Endodermal cell (in vitro differentiated cells): ENCODE measurements around the gene ZNF224. TPM values are rescaled to one million over a fixed set of nuclear protein-coding genes. Genes with fewer than 3 reads are reported as not detected.
A peak's percentile ranks its signal among the peaks of the same experiment; 100 is the strongest.

Experiments used
- DNase-seq: peaks from one replicate; pipeline ENCODE4 v3.0.0-alpha.2; 2017
- H3K27ac ChIP-seq: 2 replicates; pipeline ENCODE4 v1.5.1; 2013; ENCODE audit warnings: mild to moderate bottlenecking, low read depth, low read length, moderate library complexity
- H3K27me3 ChIP-seq: 2 replicates; pipeline ENCODE4 v1.6.1; 2013; ENCODE audit warnings: mild to moderate bottlenecking, low read length, moderate library complexity; ENCODE audit not compliant: insufficient read depth, control insufficient read depth, poor library complexity, severe bottlenecking
- H3K36me3 ChIP-seq: 2 replicates; pipeline ENCODE4 v1.7.0; 2013; ENCODE audit warnings: mild to moderate bottlenecking, low read length, moderate library complexity; ENCODE audit not compliant: control insufficient read depth, insufficient read depth
- H3K4me1 ChIP-seq: one replicate; pipeline ENCODE4 v1.7.0; 2013; ENCODE audit warnings: low read length; ENCODE audit not compliant: control insufficient read depth, insufficient read depth
- H3K4me3 ChIP-seq: 2 replicates; pipeline ENCODE4 v1.5.1; 2013; ENCODE audit warnings: mild to moderate bottlenecking, low read length, moderate library complexity
- H3K9ac ChIP-seq: 2 replicates; pipeline ENCODE4 v1.6.1; 2013; ENCODE audit warnings: mild to moderate bottlenecking, low read length, moderate library complexity; ENCODE audit not compliant: poor library complexity, severe bottlenecking; ENCODE audit errors: extremely low read depth
- H3K9me3 ChIP-seq: 2 replicates; pipeline ENCODE4 v1.6.1; 2013; ENCODE audit warnings: mild to moderate bottlenecking, low read length, moderate library complexity; ENCODE audit not compliant: control insufficient read depth
- H3K27ac Mint-ChIP-seq: 2 replicates; pipeline ENCODE4 v1.8.0; 2020; ENCODE audit warnings: mixed read lengths
- H3K27me3 Mint-ChIP-seq: 2 replicates; pipeline ENCODE4 v1.8.0; 2021; ENCODE audit warnings: mild to moderate bottlenecking, mixed read lengths; ENCODE audit not compliant: insufficient read depth
- H3K36me3 Mint-ChIP-seq: 2 replicates; pipeline ENCODE4 v1.8.0; 2020; ENCODE audit warnings: low read depth, mixed read lengths
- H3K4me1 Mint-ChIP-seq: 2 replicates; pipeline ENCODE4 v1.8.0; 2020; ENCODE audit warnings: mixed read lengths
- H3K4me3 Mint-ChIP-seq: 2 replicates; pipeline ENCODE4 v1.8.0; 2020; ENCODE audit warnings: mild to moderate bottlenecking, moderate library complexity, mixed read lengths
- H3K9me3 Mint-ChIP-seq: 2 replicates; pipeline ENCODE4 v1.8.0; 2020; ENCODE audit warnings: mild to moderate bottlenecking, mixed read lengths
- WGBS, 2 experiments: methylation state at CpG; one replicate each; pipeline versions ENCODE4 v1.1.5 to v1.1.7; 2013; ENCODE audit warnings: missing lambda C conversion rate in 2 of 2, mixed read lengths in 1 of 2; ENCODE audit not compliant: insufficient coverage in 1 of 2, insufficient read length in 1 of 2; 5-methylcytosine and 5-hydroxymethylcytosine counted together
- total RNA-seq, 2 donors: library from RNA; stranded (reverse); fragmentation: NEBNext Ultra II Directional in 1 of 2; extraction: Animal tissue kit (Norgen Biotek cat#: 25700) in 1 of 2; gene quantifications; 2 replicates in 1 of 2; 3 replicates in 1 of 2; pipeline ENCODE4 v1.2.1, GENCODE V29; 2021
- TF ChIP-seq, protein P1 (sequence below): fragments of 200-600 bp; sonication (generic); conservative IDR thresholded peaks from 2 replicates; pipeline ENCODE4 v1.5.0; 2021; ENCODE audit warnings: antibody characterized with exemption, mild to moderate bottlenecking

Gene ZNF224
- total RNA-seq, 2 donors from 2014 or later: 19.7 to 22.1 TPM

DNA sequence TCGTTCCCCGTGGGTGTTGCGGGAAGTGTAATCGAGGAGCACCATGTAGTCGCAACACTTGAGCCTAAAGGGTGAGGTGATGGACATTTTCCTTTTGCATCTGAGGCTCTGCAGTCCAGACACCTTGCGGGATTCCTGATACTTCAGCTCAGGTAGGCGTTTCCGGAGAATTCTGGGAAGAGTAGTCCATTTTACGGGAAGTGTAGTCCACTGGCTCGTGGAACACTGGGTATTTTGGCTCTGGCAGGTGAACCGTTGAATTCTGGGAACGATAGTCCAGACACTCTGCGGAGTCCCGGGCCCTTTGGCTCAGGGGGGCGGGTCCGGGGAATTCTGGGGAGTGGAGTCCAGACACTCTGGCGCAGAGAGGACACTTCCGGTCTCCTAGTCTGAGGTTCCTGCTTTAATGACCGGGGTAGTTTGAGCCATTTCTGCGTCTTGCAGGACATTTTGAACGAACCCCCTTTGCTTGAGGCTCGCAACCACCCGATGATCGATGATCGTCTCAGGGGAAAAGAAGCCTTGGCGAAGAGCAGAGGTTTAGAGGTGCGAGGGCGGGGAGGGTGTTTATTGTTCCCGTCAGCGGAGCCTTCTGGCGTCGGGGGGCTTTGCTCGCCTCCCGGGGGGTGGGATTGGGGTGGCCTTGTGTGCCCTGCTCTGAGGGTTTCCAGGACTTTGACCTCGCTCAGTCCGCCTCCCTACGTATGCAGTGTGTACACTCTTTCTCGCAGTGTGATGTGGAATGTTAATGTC lies 42.3 kb upstream of the ZNF224 start, which contains the start of gene ZNF223:
Gene ZNF223, plus strand, starts transcription at position 387 of the 753 bp plus-strand sequence. CDS start 3,141 bp downstream, outside the sequence.
- Histone ChIP-seq H3K4me1 (no peaks in the 10 kb centered on the region), H3K9ac (peak within 1 kb of the TSS; percentile 80), H3K27ac (no peak within 1 kb of the TSS), H3K36me3 (peaks cover 10% of the 10 kb centered on the region), H3K4me3 (peak within 1 kb of the TSS; percentile 95), H3K27me3 (peaks cover 20% of the 10 kb centered on the region), H3K9me3 (no peaks in the 10 kb centered on the region)
- TF ChIP-seq, protein P1, sequence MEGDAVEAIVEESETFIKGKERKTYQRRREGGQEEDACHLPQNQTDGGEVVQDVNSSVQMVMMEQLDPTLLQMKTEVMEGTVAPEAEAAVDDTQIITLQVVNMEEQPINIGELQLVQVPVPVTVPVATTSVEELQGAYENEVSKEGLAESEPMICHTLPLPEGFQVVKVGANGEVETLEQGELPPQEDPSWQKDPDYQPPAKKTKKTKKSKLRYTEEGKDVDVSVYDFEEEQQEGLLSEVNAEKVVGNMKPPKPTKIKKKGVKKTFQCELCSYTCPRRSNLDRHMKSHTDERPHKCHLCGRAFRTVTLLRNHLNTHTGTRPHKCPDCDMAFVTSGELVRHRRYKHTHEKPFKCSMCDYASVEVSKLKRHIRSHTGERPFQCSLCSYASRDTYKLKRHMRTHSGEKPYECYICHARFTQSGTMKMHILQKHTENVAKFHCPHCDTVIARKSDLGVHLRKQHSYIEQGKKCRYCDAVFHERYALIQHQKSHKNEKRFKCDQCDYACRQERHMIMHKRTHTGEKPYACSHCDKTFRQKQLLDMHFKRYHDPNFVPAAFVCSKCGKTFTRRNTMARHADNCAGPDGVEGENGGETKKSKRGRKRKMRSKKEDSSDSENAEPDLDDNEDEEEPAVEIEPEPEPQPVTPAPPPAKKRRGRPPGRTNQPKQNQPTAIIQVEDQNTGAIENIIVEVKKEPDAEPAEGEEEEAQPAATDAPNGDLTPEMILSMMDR: no peak
- Mint-ChIP-seq H3K4me3 (peak within 1 kb of the TSS; percentile 99), H3K9me3 (peaks cover 7% of the 10 kb centered on the region), H3K36me3 (peaks cover 24% of the 10 kb centered on the region), H3K4me1 (peaks cover 12% of the 10 kb centered on the region), H3K27ac (peak within 1 kb of the TSS; percentile 99), H3K27me3 (peaks cover 23% of the 10 kb centered on the region)
- WGBS, 2 experiments: 4 to 6% methylated on average over 25 to 38 of the region's 38 CpGs
- DNase-seq: peak; percentile 98

DNA sequence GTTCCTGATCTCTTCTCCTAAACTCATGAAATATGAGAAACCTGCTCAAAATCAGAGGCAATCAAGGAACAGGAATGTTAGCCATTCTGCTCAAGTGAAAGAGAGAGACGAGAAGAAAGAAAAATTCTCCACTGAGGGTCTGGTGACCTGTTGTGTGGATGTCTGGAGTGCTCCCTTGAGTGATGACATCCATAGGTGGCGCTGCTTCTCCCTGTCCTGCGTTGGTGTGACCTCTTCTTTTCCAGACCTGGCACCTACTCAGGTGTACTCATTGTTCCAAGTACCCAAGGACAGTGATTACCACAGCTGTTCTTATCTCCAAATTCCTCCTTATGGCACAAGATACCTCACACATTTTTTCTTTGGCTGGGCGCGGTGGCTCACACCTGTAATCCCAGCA lies 38.3 kb upstream of the ZNF224 start:
- peaks cover 12% of the 10 kb centered on the region for H3K4me1 Mint-ChIP-seq
- Histone ChIP-seq H3K9ac (no peak overlapping the region), H3K9me3 (no peaks in the 10 kb centered on the region), H3K4me3 (no peak overlapping the region), H3K27ac (no peak overlapping the region), H3K36me3 (peaks cover 43% of the 10 kb centered on the region), H3K4me1 (no peaks in the 10 kb centered on the region), H3K27me3 (no peaks in the 10 kb centered on the region)
- DNase-seq: peak; percentile 55
- TF ChIP-seq, protein P1: peak; percentile 30
- H3K36me3 Mint-ChIP-seq: peaks cover 61% of the 10 kb centered on the region
- no peaks in the 10 kb centered on the region for H3K27me3 Mint-ChIP-seq
- H3K27ac Mint-ChIP-seq: no peak overlapping the region
- peaks cover 9% of the 10 kb centered on the region for H3K9me3 Mint-ChIP-seq
- H3K4me3 Mint-ChIP-seq: no peak overlapping the region
- 89 to 98% methylated on average over 5 of the region's 5 CpGs for WGBS, 2 experiments

DNA sequence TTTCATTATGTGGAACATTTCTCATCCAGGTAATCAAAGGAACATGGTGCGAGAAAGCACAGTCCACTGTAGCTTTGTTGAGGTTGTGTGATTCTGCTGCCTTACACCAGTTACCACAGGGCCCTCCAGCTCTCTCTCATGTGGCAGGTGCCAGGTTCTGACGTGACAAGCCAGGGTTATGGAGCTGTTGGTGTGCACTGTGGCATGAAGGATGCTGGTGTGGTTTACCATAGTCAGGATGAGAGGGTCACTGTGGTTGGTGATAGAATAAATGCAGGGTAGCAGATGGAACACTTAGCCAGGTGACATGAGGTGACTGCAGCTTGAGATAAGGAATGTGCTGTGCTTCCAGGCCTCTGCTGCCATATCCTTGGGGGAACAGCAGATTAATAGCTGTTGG lies 34.9 kb upstream of the ZNF224 start:
- peaks cover 4% of the 10 kb centered on the region for H3K9me3 Mint-ChIP-seq
- H3K4me1 ChIP-seq: no peaks in the 10 kb centered on the region
- WGBS, 2 experiments: 93% methylated on average over 2 of the region's 2 CpGs; no CpG with 5 or more reads in 1 of the 2 experiments
- peaks cover 91% of the 10 kb centered on the region for H3K36me3 Mint-ChIP-seq
- no peak overlapping the region for H3K9ac ChIP-seq
- peaks cover 75% of the 10 kb centered on the region for H3K36me3 ChIP-seq
- no peak overlapping the region for H3K4me3 ChIP-seq
- H3K27ac ChIP-seq: no peak overlapping the region
- H3K27me3 Mint-ChIP-seq: no peaks in the 10 kb centered on the region
- H3K9me3 ChIP-seq: no peaks in the 10 kb centered on the region
- no peak overlapping the region for H3K4me3 Mint-ChIP-seq
- no peak overlapping the region for H3K27ac Mint-ChIP-seq
- no peaks in the 10 kb centered on the region for H3K27me3 ChIP-seq
- DNase-seq: no peak
- H3K4me1 Mint-ChIP-seq: no peaks in the 10 kb centered on the region
- TF ChIP-seq, protein P1: no peak
